Measurements from ENCODE around the gene PDIA6.

PDIA6 gene

DNA sequence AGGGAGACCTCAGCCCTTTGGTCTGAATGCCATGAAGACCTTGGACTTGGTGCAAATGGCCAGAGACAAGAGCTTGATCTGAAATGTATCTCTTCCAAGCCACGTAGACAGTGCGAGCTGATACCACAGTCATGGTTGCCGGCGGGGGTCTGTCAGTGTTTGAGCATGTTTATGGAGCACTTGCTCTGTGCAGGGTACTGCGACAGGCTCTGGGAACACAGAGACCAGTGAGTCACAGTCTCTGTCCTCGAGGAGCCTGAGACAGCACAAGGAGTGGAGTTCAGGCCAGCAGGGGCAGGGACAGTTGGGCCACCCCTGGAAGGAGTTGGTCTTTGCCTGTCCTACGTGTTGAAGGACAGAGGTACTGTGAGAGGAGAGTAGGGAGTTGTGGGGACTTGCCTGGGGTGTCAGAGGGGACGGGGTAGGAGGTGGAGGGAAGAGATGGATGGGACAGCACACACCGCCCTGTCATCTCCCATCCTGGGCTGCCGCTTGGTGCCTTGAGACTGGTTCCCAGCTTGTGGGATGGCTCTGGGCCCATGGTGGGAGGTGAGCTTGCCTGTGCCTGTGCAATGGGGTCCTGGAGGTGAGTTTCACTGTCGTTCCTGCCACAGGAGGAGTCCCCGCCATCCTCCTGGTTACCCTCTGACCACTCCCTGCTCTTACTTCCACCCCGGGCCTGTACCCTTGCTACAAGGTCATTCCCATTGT, 51.6 kb downstream of the PDIA6 start:
- DNase-seq, result no peak

DNA sequence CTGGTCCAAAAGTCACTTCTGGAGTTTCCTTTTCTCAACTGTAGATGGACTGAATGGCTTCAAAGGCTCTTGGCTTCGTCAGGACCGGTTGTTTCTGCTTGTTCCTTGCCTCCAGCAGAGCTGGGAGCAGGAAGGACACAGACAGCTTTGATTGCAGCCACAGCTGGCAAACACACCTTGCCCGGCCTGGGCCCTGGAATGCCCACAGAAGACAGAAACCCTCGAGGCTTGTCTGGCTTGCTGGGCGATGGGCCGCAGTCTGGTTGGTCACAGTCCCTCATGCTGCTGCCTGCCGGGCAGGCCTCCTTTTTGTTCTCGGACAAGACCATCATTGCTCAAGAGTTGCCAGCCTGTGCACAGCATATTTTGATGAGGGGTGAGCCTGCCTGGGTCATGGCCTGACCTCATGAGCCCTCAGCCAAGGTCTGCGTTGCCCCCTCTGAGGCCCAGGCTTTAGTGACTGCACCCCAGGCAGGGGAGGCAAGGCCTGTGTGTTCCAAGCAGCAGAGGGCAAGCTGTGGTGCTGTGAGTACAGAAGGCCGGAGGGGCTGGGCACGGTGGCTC, 53.4 kb downstream of the PDIA6 start:
- DNase-seq, result no peak

DNA sequence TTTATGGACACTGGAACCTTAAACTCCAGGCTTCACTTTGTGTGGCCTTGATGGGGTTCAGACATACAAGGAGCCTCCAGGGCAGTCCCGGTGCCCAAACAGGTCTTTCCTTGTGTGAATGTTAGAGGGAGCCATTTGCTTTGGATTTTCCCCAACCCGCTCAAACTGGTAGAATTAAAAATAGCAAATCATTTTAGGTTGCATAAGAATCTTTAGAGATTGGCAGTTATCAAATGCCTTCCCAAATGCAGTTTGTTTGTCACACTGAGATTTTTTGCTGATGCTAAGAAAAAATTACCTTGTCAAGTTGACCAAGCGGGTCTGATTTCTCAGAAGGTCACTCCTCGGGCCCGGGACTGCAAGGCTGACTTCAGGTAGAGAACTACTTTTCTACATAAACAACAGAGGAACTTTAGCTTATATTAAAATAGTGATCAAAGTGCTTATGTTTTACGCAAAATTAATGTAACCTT, 54.7 kb downstream of the PDIA6 start:
- no peak for DNase-seq

DNA sequence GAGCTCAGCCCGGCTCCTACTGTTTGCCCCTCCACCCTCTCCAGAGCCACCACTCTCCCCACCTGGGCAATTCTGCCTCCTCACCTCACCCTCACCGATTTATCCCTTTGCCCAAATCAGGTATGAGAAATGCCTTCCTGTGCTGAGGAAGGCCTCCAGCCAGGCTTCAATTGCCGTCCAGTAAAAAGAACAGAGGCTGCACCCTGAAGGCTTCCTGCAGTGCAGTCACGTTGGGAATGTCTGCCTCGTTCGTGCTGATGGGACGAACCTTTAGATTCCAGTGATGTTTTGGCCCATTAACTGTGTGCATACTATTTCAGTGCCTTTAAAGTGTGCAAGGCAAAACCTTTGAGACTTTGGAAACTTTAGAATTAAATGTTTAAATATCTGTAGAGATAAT, 57.0 kb downstream of the PDIA6 start:
- DNase-seq, result no peak

DNA sequence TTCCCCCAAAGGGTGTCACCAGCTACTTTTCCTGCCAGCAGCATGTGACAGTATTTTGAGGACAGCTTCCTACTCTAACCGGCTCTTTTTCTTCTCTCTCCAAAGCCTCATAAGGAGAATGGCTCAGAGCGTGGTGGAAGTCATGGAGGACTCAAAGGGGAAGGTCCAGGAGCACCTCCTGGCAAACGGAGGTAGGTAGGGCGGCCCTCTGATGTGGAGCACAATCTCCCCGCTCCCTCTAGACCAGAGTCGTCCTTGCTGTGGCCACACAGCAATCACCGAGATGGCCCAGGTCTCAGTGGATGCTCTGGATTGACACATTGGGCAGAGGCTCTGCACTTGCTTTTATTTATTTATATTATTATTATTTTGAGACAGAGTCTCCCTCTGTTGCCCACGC, 58.7 kb downstream of the PDIA6 start:
- no peak for DNase-seq

DNA sequence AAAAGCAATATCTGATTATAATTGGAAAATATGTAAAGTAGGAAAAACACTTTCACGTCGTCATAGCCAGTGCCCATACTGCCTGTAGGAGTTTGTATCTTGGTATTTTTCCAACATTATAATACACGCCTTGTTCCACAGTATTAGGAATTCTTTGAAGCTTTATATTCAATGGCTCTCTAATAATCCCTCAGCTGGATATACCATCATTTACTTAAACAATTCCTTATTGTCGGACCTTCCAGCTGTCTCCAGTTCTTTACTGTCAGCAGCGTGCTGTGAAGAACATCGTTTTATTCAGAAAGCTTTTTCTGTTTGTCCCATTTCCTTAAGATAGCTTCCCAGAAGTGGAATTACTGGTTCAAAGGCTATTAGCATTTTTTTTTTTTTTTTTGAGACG, 59.4 kb downstream of the PDIA6 start:
- no peak for DNase-seq

DNA sequence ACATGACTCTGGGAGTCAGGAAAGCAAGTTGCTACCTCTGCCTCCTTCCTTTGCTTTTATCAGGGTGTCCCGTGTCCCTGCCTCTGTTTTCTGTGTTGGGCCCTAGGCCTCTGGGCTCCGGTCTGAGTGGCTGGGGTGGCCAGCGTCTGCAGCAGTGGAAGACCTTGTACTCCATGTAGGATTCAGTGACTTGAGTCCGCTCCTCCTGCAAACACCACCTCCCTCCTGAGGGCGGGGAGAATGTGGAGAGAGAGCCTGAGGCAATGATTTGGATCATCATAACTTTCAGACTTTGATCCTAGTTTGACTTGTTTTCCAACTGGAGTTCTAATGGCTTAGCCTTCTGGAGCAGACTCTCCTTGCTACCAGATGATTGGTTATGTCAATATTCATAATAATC, 60.3 kb downstream of the PDIA6 start:
- no peak for DNase-seq

DNA sequence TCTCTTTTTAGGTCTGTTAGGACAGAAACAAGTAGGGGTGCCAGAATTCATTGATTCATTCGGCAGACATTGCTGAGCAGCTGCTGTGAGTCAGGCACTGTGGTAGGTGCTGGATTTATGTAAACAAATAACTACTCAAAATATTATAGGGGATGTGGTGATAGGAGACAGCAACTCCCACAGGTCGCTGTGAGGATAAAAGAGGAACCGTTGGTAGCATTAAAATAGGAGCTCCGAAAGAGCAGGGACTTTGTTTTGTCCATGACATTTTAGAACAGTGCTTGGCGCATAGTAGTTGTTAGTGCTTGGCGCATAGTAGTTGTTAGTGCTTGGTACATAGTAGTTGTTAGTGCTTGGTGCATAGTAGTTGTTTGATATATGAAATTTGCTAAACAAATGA, 62.0 kb downstream of the PDIA6 start:
- DNase-seq, result no peak

DNA sequence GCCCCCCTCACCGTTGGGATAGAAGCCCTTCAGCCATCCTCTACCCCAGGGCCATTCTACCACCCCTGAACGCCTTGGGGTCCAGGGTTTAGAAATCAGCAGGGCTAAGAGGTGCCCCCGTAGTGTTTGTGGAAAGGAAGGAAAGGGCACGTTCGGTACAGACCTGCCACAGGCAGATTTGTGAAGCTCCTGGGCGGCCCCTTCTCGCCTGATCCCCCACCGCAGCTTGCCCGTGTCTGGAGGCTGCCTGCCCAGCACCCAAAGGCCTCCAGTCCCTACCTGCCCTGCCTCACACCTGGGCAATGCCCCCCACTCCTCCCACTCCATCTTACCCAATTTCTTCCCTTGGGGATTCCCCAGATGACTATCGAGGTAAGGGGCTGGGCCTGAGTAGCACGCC, 69.9 kb downstream of the PDIA6 start:
- DNase-seq, result no peak

DNA sequence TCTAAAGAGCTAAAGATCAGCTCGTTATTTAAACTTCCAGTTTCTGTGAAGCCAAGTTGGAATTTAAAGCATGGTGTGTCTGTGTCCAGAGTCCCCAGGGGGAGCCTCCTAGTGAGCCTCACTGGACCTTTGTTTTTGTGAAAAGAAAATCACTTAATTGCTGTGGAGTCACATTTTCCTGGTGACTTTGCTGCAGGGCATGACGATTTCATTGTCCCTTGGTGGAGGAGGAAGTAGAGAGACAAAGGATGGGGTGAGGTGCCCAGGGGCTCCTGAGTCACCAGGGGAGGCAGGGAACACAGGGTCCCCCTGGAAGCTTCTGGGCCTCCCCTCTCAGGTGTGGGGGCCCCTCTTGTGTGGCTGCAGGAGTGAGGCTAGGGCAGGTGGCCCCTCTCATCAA, 71.4 kb downstream of the PDIA6 start:
- no peak for DNase-seq

DNA sequence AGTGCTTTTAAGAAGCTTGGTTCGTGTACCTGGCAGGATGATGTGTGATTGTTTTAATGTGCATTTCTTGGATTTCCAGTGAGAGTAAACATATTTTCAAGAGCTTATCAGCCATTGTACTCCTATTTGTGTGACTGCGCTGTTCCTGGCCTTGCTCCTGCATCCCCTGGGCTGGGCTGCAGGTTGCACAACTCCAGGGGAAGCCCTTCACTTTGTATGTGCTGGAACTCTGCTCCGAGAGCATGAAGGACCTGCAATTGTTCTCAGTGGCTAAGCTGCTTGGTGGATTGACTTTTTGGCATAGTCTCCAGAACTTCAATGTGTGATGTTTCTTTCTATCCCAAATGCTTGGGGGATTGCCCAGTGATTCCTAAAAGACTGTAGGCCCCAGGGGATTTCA, 72.4 kb downstream of the PDIA6 start:
- no peak for DNase-seq

DNA sequence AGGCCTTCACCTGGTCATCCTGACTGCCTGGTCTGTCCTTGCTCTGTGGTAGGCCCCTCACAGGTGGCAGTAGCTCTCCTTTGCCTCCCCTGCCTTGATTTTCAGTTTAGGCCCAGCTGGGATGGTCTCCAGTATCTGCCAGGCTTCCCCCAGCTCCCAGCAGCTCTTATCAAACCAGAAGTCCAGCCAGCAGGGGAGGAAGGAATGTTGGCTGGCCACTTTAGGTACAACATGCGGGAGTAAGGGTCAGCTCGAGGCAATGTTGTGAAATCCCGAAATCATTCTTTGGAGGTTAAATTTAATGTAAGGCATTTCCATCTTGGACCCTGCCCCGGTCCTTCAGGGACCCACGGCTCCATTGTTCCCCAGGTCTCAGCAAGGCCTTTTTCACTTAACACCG, 74.4 kb downstream of the PDIA6 start:
- no peak for DNase-seq

DNA sequence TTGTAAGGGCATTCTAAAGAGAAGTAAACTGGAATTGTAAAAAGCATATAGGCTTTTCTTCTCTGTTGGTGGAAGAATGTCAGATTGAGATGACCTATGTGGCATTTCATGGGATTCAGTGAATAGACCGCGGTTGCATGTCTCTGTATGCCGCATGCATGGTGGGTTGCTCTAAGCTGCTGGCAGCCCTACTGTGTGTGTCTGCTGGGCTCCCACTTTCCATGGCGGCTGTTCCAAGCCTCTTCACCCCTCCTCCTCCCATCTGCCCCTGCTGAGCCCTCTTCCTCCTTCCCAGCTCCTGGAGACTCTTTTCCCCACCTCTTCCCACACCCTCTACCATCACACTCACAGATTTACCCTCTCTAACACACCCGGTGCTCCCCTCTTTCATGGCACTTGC, 78.6 kb downstream of the PDIA6 start:
- no peak for DNase-seq

DNA sequence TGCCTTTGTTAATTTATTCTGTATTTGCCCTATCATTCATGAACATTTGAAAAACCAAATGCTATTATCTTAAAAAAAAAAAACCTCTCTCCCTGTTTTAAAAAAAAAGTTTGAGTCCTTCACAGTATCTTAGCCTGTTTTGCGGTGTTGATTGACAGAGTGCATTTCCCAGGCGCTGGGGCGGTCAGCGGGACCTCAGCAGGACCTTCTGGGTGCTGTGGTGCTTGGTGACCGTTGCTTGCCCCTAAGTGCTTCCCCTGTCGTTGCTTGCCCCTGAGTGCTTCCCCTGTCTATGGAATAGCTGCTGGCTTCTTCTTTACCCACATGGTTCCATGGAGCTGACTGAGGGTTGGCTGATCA, 79.0 kb downstream of the PDIA6 start:
- DNase-seq, result no peak
